Tibial nerve (tissue), 4 donors: Measurements from ENCODE around the gene ITGA8.

Experiments
- CTCF ChIP-seq, 5 experiments: fragments of 200-600 bp in 3 of 5; fragments of 450-650 bp in 2 of 5; sonication (generic) in 3 of 5; IDR thresholded peaks; one replicate each; pipeline ENCODE4 v1.5.1; 2016 to 2019; ENCODE audit warnings: antibody characterized with exemption in 5 of 5, mild to moderate bottlenecking in 3 of 5, moderate library complexity in 2 of 5
- EP300 ChIP-seq, 2 donors: sonication (generic); formaldehyde crosslinking; IDR thresholded peaks; one replicate each; pipeline ENCODE4 v1.6.1; 2017; ENCODE audit warnings: antibody characterized with exemption in 2 of 2, mild to moderate bottlenecking in 1 of 2
- POLR2A ChIP-seq, 2 donors: fragments of 450-650 bp; IDR thresholded peaks; one replicate each; pipeline ENCODE4 v1.6.1; 2017; ENCODE audit warnings: antibody characterized with exemption in 2 of 2, mild to moderate bottlenecking in 2 of 2, moderate library complexity in 2 of 2

GRCh38 chr10:15652757-15653156 lies 67.0 kb downstream of the ITGA8 start:
- TF ChIP-seq CTCF (IDR thresholded peaks at IDR 0.05) (no peak), POLR2A (IDR thresholded peaks at IDR 0.05) (no peak), EP300 (IDR thresholded peaks at IDR 0.05) (no peak)
